Activated naive CD8-positive, alpha-beta T cell treated with anti-CD3 and anti-CD28 coated beads, Interleukin-2, amount 10 ng/mL, durations not matched to agents 7 days and 5 days (primary cell): Measurements from ENCODE around the gene TFDP2. TPM values are rescaled to one million over a fixed set of nuclear protein-coding genes. Genes with fewer than 3 reads are reported as not detected.
"Not testable (repeated sequence)": the region's sequence is repeated elsewhere in the genome, so short reads cannot be mapped to it uniquely, and the experiment has no call there.

ENCODE experiments used
- ATAC-seq: fragments of 150-1000 bp; cut with Tn5 transposase; one replicate; pipeline ENCODE4 v1.10.0; 2021; ENCODE audit warnings: low read depth, moderate library complexity
- POLR2A ChIA-PET: fragments of 350-600 bp; sonication (Branson Sonifier 250); formaldehyde crosslinking; loops from one replicate; lab custom pipeline; 2021; ENCODE audit warnings: antibody characterized with exemption; lab: Charles Lee
- DNase-seq: peaks from one replicate; pipeline ENCODE4 v3.0.0; 2021
- H3K27ac Mint-ChIP-seq: one replicate; pipeline ENCODE4 v1.8.0; 2022; ENCODE audit warnings: mild to moderate bottlenecking, mixed read lengths
- H3K27me3 Mint-ChIP-seq: one replicate; pipeline ENCODE4 v1.8.0; 2022; ENCODE audit warnings: mild to moderate bottlenecking, moderate library complexity, mixed read lengths
- H3K36me3 Mint-ChIP-seq: one replicate; pipeline ENCODE4 v1.8.0; 2021; ENCODE audit warnings: mild to moderate bottlenecking, mixed read lengths
- H3K4me1 Mint-ChIP-seq: one replicate; pipeline ENCODE4 v1.8.0; 2021; ENCODE audit warnings: mixed read lengths
- H3K4me3 Mint-ChIP-seq: one replicate; pipeline ENCODE4 v1.8.0; 2022; ENCODE audit warnings: mild to moderate bottlenecking, moderate library complexity, mixed read lengths
- H3K9me3 Mint-ChIP-seq: one replicate; pipeline ENCODE4 v1.8.0; 2021; ENCODE audit warnings: mixed read lengths
- total RNA-seq, 2 experiments: library from RNA; stranded (reverse); gene quantifications; one replicate each; pipeline ENCODE4 v1.2.3, GENCODE V29; 2021

Gene TFDP2
- total RNA-seq, 2 experiments from 2014 or later = 32.1 to 37.1 TPM

GRCh38 chr3:141986548-141987107, 162.7 kb downstream of the TFDP2 start:
- no peak overlapping the region for H3K27ac Mint-ChIP-seq

GRCh38 chr3:141981084-141981483, 168.3 kb downstream of the TFDP2 start:
- Mint-ChIP-seq H3K27me3 (no peaks in the 10 kb centered on the region), H3K4me1 (no peaks in the 10 kb centered on the region), H3K36me3 (peaks cover 10% of the 10 kb centered on the region), H3K9me3 (no peaks in the 10 kb centered on the region), H3K27ac (no peak overlapping the region), H3K4me3 (no peak overlapping the region)
- ATAC-seq (no peak), DNase-seq (no peak)
- POLR2A ChIA-PET = no interaction called here

More at GRCh38 chr3:141986548-141987107, 162.7 kb downstream of the TFDP2 start:
- DNase-seq (no peak), ATAC-seq (no peak)
- Mint-ChIP-seq H3K36me3 (peaks cover 7% of the 10 kb centered on the region), H3K9me3 (no peaks in the 10 kb centered on the region), H3K4me3 (no peak overlapping the region), H3K27me3 (no peaks in the 10 kb centered on the region), H3K4me1 (no peaks in the 10 kb centered on the region)
- POLR2A ChIA-PET = no interaction called here

GRCh38 chr3:141979050-141979671, 170.2 kb downstream of the TFDP2 start:
- no peak for ATAC-seq
- Mint-ChIP-seq H3K36me3 (peaks cover 6% of the 10 kb centered on the region), H3K27ac (no peak overlapping the region), H3K9me3 (no peaks in the 10 kb centered on the region), H3K4me3 (no peak overlapping the region), H3K27me3 (no peaks in the 10 kb centered on the region), H3K4me1 (no peaks in the 10 kb centered on the region)
- POLR2A ChIA-PET = no interaction called here
- DNase-seq = no peak

- H3K9me3 Mint-ChIP-seq, H3K27ac Mint-ChIP-seq, DNase-seq, H3K4me3 Mint-ChIP-seq, H3K27me3 Mint-ChIP-seq, H3K36me3 Mint-ChIP-seq, H3K4me1 Mint-ChIP-seq, ATAC-seq: not testable (repeated sequence)
- POLR2A ChIA-PET = interaction anchor here (0.7 kb wide), 2 partner anchors 181 to 636 kb away, joined by 4 read pairs; no protein-coding TSS in a partner anchor
Measured at GRCh38 chr3:141974777-141975176, 174.6 kb downstream of the TFDP2 start.

GRCh38 chr3:141972399-141972798, 176.9 kb downstream of the TFDP2 start:
- Mint-ChIP-seq H3K27ac (no peak overlapping the region), H3K9me3 (no peaks in the 10 kb centered on the region), H3K36me3 (peaks cover 3% of the 10 kb centered on the region), H3K27me3 (no peaks in the 10 kb centered on the region), H3K4me3 (no peak overlapping the region), H3K4me1 (peaks cover 1% of the 10 kb centered on the region)
- no peak for ATAC-seq
- no peak for DNase-seq
- POLR2A ChIA-PET = no interaction called here

GRCh38 chr3:141971571-141971970, 177.8 kb downstream of the TFDP2 start:
- ATAC-seq (no peak), DNase-seq (no peak)
- POLR2A ChIA-PET = no interaction called here
- no peaks in the 10 kb centered on the region for H3K27me3 Mint-ChIP-seq
- no peak overlapping the region for H3K27ac Mint-ChIP-seq
- peaks cover 1% of the 10 kb centered on the region for H3K4me1 Mint-ChIP-seq
- H3K9me3 Mint-ChIP-seq = no peaks in the 10 kb centered on the region
- H3K4me3 Mint-ChIP-seq = no peak overlapping the region
- peaks cover 3% of the 10 kb centered on the region for H3K36me3 Mint-ChIP-seq

GRCh38 chr3:141969711-141970110, 179.6 kb downstream of the TFDP2 start:
- POLR2A ChIA-PET = no interaction called here
- ATAC-seq = no peak
- Mint-ChIP-seq H3K27me3 (no peaks in the 10 kb centered on the region), H3K36me3 (peaks cover 3% of the 10 kb centered on the region), H3K4me1 (peaks cover 1% of the 10 kb centered on the region), H3K27ac (no peak overlapping the region), H3K4me3 (no peak overlapping the region), H3K9me3 (no peaks in the 10 kb centered on the region)
- no peak for DNase-seq

GRCh38 chr3:141965471-141965870, 183.9 kb downstream of the TFDP2 start:
- peaks cover 2% of the 10 kb centered on the region for H3K36me3 Mint-ChIP-seq
- H3K4me1 Mint-ChIP-seq = peaks cover 1% of the 10 kb centered on the region
- H3K27ac Mint-ChIP-seq = no peak overlapping the region
- no peaks in the 10 kb centered on the region for H3K9me3 Mint-ChIP-seq
- no peak for ATAC-seq
- POLR2A ChIA-PET = no interaction called here
- DNase-seq = no peak
- no peaks in the 10 kb centered on the region for H3K27me3 Mint-ChIP-seq
- no peak overlapping the region for H3K4me3 Mint-ChIP-seq

- DNase-seq (no peak), ATAC-seq (no peak)
- no peak overlapping the region for H3K4me3 Mint-ChIP-seq
- H3K27ac Mint-ChIP-seq = no peak overlapping the region
- no peaks in the 10 kb centered on the region for H3K9me3 Mint-ChIP-seq
- peaks cover 1% of the 10 kb centered on the region for H3K4me1 Mint-ChIP-seq
- no peaks in the 10 kb centered on the region for H3K27me3 Mint-ChIP-seq
- POLR2A ChIA-PET = no interaction called here
- H3K36me3 Mint-ChIP-seq = peaks cover 2% of the 10 kb centered on the region
Measured at GRCh38 chr3:141963301-141963700, 186.0 kb downstream of the TFDP2 start.

- no peak for ATAC-seq
Measured at GRCh38 chr3:141960731-141961130, 188.6 kb downstream of the TFDP2 start.

GRCh38 chr3:141959589-141960554, 189.5 kb downstream of the TFDP2 start:
- Mint-ChIP-seq H3K27ac (no peak overlapping the region), H3K4me3 (no peak overlapping the region), H3K36me3 (peaks cover 3% of the 10 kb centered on the region), H3K9me3 (no peaks in the 10 kb centered on the region), H3K4me1 (peaks cover 4% of the 10 kb centered on the region), H3K27me3 (no peaks in the 10 kb centered on the region)
- POLR2A ChIA-PET = no interaction called here
- ATAC-seq = no peak
- DNase-seq = no peak

More at GRCh38 chr3:141960731-141961130, 188.6 kb downstream of the TFDP2 start:
- Mint-ChIP-seq H3K36me3 (peaks cover 3% of the 10 kb centered on the region), H3K27ac (no peak overlapping the region), H3K4me3 (no peak overlapping the region), H3K4me1 (no peaks in the 10 kb centered on the region), H3K27me3 (no peaks in the 10 kb centered on the region), H3K9me3 (no peaks in the 10 kb centered on the region)
- no peak for DNase-seq
- POLR2A ChIA-PET = no interaction called here

- H3K36me3 Mint-ChIP-seq = peaks cover 8% of the 10 kb centered on the region
- H3K4me3 Mint-ChIP-seq = no peak overlapping the region
- no peaks in the 10 kb centered on the region for H3K9me3 Mint-ChIP-seq
- POLR2A ChIA-PET = no interaction called here
- ATAC-seq (no peak), DNase-seq (no peak)
- no peaks in the 10 kb centered on the region for H3K27me3 Mint-ChIP-seq
- peaks cover 4% of the 10 kb centered on the region for H3K4me1 Mint-ChIP-seq
- H3K27ac Mint-ChIP-seq = no peak overlapping the region
Measured at GRCh38 chr3:141955175-141955574, 194.2 kb downstream of the TFDP2 start.

- H3K36me3 Mint-ChIP-seq = peaks cover 8% of the 10 kb centered on the region
- H3K9me3 Mint-ChIP-seq = no peaks in the 10 kb centered on the region
- POLR2A ChIA-PET = no interaction called here
- DNase-seq (no peak), ATAC-seq (no peak)
- no peak overlapping the region for H3K4me3 Mint-ChIP-seq
- no peak overlapping the region for H3K27ac Mint-ChIP-seq
- H3K27me3 Mint-ChIP-seq = no peaks in the 10 kb centered on the region
- H3K4me1 Mint-ChIP-seq = peaks cover 6% of the 10 kb centered on the region
Measured at GRCh38 chr3:141952611-141953010, 196.7 kb downstream of the TFDP2 start.
